Stimulated activated naive CD4-positive, alpha-beta T cell treated with Interleukin-2 at 50 U/mL for 16 hours (primary cell): Measurements from ENCODE around the gene PPP1R12A.

Experiments used
- DNase-seq: peaks from one replicate; lab custom pipeline; 2025; lab: John Stamatoyannopoulos, UW

The PPP1R12A gene

GRCh38 chr12:79935624-79936345, 888 bp upstream of the PPP1R12A start:
- DNase-seq = peak; percentile 9

DNA sequence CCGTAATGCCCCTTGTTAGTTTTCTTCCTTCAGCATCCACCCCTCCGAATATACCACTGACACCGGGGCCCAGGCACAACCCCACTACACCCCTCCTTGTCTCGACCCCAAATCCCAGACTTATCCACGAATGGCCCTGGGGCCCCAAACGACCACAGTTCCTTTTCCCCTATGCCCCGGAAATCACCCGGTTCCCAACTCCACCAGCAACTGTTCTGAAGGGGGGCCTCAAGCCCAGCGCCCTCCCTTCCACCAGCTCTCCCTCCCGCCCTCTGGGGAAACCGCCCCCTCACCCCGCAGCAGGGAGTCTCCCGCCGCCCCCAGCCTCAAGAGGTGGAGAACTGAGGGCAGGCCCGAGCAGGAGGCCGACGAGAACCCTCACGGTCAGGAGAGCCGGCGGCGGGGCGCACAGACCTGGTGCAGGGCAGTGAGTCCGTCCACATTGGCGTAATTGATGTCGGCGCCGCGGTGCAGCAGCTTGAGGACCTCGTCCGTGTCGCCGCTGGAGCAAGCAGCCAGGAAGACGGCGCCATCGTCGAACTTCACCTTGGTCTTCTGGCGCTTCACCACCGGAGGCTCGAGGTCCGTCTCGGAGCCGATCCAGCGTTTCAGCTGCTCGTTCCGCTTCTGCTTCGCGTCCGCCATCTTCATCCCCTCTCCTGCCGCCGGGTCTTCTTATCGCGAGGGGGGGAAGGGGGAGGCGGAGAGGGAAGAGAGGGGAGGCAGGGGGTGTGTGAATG, 446 bp downstream of the PPP1R12A start:
- peak; percentile 53 for DNase-seq

DNA sequence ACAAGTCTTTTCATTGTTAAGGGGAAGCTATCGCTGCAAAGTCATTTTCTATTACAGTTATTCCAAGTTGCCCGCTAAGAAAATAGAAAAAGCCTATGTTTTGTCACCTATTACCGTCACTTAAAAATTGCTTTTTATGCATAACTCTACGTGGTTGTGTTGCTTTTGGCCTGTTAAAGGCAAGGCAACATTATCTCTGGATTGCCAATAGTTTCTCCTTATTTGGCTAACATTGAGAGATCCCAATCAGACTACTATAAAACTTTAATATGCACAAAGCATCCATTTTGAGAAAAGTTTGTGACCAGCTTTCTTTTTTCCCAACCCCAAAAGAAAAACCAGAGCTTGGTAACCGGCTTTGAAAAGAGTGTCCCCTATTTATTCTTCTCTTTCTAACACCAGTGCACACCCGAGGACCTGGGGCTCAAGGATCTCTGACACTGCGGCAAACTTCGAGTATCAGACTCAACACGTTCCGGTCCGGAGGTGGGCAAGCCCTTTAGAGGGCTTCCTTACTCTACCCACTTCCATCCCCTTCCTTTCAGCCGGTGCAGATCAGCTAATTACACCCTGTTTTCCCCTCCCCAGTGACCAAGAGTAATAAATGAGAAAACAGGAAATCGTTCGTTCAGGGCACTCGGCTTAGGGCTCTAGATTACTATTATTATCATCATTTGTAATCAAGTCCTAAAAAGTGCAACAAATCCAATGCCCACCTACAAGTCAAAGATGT, 1.2 kb downstream of the PPP1R12A start:
- no peak for DNase-seq

DNA sequence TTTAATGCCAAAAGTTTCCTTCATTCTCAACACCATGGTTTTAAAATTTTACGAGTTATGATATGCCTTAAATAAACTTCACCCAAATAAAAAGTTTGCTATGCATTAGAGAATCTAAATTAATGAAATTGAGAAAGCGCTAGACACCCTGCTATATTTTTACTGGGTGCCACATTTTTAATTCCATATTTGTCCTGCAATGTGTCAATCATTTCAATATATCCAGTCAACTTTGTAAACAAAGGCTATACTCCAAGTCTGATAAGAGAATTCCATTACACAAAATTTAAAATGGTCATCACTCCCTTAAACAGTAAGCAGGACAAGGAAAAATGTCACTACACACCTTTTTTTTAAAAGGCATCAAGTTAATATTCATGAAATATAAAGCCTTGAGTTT, 1.9 kb downstream of the PPP1R12A start:
- DNase-seq = no peak

DNA sequence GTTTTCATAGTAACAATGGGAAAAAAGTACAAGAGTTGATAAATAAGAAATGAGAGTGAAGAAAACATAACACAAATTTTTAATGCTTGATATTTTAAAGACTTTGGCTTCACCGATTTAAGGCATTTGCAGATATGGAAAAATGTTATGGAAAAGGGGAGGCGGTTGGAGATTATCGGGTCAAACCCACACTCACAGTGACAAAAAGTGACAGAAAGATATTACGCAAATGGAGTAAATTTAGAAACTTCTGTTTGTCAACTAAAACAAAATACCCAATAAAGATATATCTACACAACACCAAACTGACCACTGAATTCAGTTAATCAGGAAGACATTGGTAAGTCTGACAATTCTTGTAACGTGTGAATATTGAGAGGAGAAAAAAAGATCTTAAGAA, 2.5 kb downstream of the PPP1R12A start:
- DNase-seq = no peak

GRCh38 chr12:79929065-79929464, 5.8 kb downstream of the PPP1R12A start:
- no peak for DNase-seq

GRCh38 chr12:79927772-79928474, 7.0 kb downstream of the PPP1R12A start:
- peak; percentile 40 for DNase-seq

- DNase-seq = no peak
Observed at GRCh38 chr12:79926951-79927350, 7.9 kb downstream of the PPP1R12A start.

DNA sequence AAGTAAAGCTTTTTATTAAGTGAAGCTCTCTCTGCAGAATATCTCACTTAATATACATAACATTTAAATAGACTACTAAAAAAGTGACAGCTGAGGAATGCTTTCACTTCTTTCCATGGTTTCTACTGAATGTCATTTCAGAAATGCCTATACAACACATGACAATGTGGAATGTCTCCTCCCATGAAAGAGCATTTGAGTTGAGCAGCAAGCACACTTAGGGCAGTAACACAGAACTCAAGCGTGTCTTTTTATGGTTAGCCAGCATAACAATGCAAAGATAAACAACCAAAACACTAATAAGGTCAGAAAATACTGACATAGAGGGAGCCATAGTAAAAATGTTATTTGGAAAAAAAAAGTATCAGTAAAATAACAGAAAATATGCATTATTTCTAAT, 9.4 kb downstream of the PPP1R12A start:
- no peak for DNase-seq

GRCh38 chr12:79921786-79922185, 13.1 kb downstream of the PPP1R12A start:
- DNase-seq = no peak

GRCh38 chr12:79920421-79921238, 14.3 kb downstream of the PPP1R12A start:
- DNase-seq = no peak

GRCh38 chr12:79919762-79920161, 15.1 kb downstream of the PPP1R12A start:
- DNase-seq = no peak

- DNase-seq = no peak
Observed at GRCh38 chr12:79916826-79917225, 18.1 kb downstream of the PPP1R12A start.

- no peak for DNase-seq
Observed at GRCh38 chr12:79911889-79912656, 22.8 kb downstream of the PPP1R12A start.

- DNase-seq = no peak
Observed at GRCh38 chr12:79908366-79908765, 26.5 kb downstream of the PPP1R12A start.

GRCh38 chr12:79901506-79901905, 33.4 kb downstream of the PPP1R12A start:
- no peak for DNase-seq

DNA sequence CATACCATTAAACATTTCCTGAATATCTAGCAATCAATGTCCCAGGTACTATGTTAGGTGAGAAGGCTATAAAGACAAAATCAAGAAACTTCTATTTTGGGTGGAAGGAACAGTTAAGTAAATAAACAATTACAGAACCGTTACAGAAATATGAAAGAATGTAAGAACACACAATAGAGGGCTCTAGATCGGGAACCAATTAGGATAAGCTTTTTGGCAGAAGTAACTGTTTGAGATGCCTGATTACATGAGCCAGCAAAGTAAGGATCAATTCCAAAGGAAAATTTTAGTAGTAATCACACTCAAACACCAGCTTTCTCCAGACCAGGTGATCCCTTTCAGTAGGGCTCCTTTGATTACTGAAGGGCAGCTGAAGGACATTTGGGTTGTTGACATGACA, 33.9 kb downstream of the PPP1R12A start:
- no peak for DNase-seq

DNA sequence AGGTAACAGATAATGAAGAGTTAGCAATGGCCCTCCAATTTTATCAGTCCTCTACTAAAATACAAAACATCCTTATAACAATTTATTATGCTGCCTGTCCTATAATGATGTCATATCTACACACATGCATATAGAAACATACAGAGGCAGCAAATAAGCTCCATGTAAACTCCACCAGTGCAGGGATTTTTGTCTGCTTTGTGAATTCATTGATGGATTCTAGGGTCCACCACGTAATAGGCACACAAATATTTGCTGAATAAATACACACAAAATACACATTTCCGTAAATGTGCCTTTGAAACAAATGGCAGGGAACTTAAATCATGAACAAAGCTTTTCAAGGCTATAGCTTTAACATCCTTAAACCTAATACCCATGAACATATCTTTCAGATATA, 34.7 kb downstream of the PPP1R12A start:
- DNase-seq = no peak

GRCh38 chr12:79897617-79898016, 37.3 kb downstream of the PPP1R12A start:
- no peak for DNase-seq

DNA sequence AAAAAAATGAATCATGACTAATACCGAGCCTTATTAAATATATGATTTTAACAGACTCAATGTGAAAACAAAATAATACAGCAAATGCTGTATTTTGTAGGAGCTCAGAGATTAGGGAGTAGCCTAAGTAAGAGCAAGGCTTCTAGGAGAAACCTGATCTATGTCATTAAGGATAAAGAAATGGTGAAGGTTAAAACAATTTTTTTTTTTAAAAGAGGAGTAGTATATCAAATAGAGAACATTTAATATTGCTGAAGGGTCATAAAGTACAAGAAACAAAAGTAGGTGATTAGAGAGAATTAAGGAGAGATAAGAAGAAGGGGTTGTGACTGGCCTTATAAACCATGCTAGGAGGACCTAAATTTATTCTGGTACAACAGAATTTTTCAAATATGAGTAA, 39.1 kb downstream of the PPP1R12A start:
- DNase-seq = no peak

DNA sequence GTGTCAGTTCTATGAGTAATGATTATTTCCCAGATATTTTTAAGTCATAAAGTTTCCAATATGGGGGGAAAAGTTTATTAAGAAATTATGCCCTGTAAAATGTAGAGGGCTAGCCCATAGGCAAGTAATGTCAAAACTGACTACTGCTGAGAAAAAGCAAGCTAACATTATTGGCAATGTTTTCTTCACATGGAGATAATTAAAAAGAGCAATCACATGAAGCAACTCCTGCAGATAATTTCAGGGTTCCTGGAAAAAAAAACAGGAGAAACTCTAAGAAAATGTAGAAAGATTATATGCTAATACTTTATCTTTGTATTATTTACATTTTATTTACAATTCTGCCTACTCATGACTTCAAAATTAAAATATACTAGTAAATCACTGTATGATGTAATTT, 39.8 kb downstream of the PPP1R12A start:
- DNase-seq = no peak
